Measurements from ENCODE around the gene PTGDS. TPM values are rescaled to one million over a fixed set of nuclear protein-coding genes. Genes with fewer than 3 reads are reported as not detected.
A peak's percentile ranks its signal among the peaks of the same experiment; 100 is the strongest.

PTGDS gene
- total and polyA plus RNA-seq, 9 of the 15 experiments (the other 6 are each of a cell fraction or from before 2014, with no cell fraction given), result 0.46 to 7.1 (median 2.0) TPM

DNA sequence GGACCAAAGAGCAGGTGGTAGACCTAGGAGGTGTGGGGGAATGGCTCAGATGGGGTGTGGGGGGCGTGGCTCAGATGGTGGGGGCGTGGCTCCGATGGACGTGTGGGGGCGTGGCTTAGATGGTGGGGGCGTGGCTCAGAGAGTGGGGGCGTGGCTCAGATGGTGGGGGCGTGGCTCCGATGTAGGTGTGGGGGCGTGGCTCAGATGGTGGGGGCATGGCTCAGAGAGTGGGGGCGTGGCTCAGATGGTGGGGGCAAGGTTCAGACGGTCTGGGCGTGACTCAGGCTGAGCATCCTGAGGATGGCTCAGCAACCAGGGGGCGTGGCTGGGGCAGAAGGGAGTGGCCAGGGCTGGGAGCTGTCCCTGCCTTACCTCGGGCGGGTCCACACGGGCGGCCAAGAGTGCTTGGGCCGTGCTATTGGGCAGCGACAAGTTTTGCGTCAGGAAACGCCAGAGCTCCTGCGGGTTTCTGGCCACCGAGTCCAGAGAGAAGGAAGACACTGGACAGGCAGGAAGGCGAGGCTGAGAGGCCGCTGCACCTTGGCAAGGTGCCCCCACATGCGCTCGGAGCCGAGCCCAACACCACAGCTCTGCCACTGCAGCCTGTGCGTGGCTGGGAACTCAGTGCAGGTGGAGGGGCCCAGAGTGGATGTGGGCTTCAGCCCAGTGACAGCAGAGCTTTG, 44.8 kb downstream of the PTGDS start (continued):
- TF ChIP-seq FOXA1 (IDR thresholded peaks at IDR 0.05; ENCODE audit: borderline replicate concordance) (no peak), BDP1 (IDR thresholded peaks at IDR 0.05; ENCODE audit: insufficient read depth, insufficient read length) (no peak), TAF15 (IDR thresholded peaks at IDR 0.05; ENCODE audit: low read depth, low read length) (no peak), CTBP1 (IDR thresholded peaks at IDR 0.05; ENCODE audit: borderline replicate concordance) (peak; percentile 79), ZNF282 (CRISPR knock-in tag; IDR thresholded peaks at IDR 0.05) (no peak), BCOR (IDR thresholded peaks at IDR 0.05) (no peak), ZFP30 (CRISPR knock-in tag; IDR thresholded peaks at IDR 0.05; ENCODE audit: borderline replicate concordance) (no peak), FIP1L1 (IDR thresholded peaks at IDR 0.05; ENCODE audit: low read depth, low read length, poor library complexity, severe bottlenecking) (peak; percentile 14), ZNF12 (CRISPR knock-in tag; IDR thresholded peaks at IDR 0.05) (no peak), POLR2A (conservative IDR thresholded peaks at IDR 0.05) (no peak), NFATC3 (IDR thresholded peaks at IDR 0.05) (no peak), JUND (IDR thresholded peaks at IDR 0.05; ENCODE audit: borderline replicate concordance, low read depth, low read length) (peak; percentile 72; the same call in 1 of the 2 replicates), JUND (tag; IDR thresholded peaks at IDR 0.05; ENCODE audit: borderline replicate concordance, low read depth, low read length) (peak; percentile 54; the same call in 1 of the 3 replicates), KLF16 (IDR thresholded peaks at IDR 0.05) (no peak), PRDM10 (IDR thresholded peaks at IDR 0.05; ENCODE audit: partially characterized antibody) (peak; percentile 68), MBD2 (IDR thresholded peaks at IDR 0.05; ENCODE audit: borderline replicate concordance, low read depth) (0 out of 2 replicates have a peak, but pooled peaks have one; percentile 18), MYC (IDR thresholded peaks at IDR 0.05; ENCODE audit: low read depth, low read length) (0 out of 2 replicates have a peak, but pooled peaks have one; percentile 36), MYC (CRISPR knock-in tag; IDR thresholded peaks at IDR 0.05; ENCODE audit: borderline replicate concordance, low read depth) (no peak), ZFPM2 (CRISPR knock-in tag; IDR thresholded peaks at IDR 0.05) (no peak)
- TF ChIP-seq, protein P1, sequence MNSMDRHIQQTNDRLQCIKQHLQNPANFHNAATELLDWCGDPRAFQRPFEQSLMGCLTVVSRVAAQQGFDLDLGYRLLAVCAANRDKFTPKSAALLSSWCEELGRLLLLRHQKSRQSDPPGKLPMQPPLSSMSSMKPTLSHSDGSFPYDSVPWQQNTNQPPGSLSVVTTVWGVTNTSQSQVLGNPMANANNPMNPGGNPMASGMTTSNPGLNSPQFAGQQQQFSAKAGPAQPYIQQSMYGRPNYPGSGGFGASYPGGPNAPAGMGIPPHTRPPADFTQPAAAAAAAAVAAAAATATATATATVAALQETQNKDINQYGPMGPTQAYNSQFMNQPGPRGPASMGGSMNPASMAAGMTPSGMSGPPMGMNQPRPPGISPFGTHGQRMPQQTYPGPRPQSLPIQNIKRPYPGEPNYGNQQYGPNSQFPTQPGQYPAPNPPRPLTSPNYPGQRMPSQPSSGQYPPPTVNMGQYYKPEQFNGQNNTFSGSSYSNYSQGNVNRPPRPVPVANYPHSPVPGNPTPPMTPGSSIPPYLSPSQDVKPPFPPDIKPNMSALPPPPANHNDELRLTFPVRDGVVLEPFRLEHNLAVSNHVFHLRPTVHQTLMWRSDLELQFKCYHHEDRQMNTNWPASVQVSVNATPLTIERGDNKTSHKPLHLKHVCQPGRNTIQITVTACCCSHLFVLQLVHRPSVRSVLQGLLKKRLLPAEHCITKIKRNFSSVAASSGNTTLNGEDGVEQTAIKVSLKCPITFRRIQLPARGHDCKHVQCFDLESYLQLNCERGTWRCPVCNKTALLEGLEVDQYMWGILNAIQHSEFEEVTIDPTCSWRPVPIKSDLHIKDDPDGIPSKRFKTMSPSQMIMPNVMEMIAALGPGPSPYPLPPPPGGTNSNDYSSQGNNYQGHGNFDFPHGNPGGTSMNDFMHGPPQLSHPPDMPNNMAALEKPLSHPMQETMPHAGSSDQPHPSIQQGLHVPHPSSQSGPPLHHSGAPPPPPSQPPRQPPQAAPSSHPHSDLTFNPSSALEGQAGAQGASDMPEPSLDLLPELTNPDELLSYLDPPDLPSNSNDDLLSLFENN (IDR thresholded peaks at IDR 0.05; ENCODE audit: low read depth in 2 of 2, low read length in 2 of 2), result no peak
- TF ChIP-seq, protein P2, sequence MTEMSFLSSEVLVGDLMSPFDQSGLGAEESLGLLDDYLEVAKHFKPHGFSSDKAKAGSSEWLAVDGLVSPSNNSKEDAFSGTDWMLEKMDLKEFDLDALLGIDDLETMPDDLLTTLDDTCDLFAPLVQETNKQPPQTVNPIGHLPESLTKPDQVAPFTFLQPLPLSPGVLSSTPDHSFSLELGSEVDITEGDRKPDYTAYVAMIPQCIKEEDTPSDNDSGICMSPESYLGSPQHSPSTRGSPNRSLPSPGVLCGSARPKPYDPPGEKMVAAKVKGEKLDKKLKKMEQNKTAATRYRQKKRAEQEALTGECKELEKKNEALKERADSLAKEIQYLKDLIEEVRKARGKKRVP (CRISPR knock-in tag; IDR thresholded peaks at IDR 0.05), result no peak
